ENCODE data around the gene GSK3A. TPM values are rescaled to one million over a fixed set of nuclear protein-coding genes. Genes with fewer than 3 reads are reported as not detected.

Gene GSK3A
- total and polyA plus RNA-seq, 9 of the 15 experiments (the other 6 are each of a cell fraction or from before 2014, with no cell fraction given), result 0.62 to 90.7 (median 33.3) TPM

- TF ChIP-seq, protein P1, sequence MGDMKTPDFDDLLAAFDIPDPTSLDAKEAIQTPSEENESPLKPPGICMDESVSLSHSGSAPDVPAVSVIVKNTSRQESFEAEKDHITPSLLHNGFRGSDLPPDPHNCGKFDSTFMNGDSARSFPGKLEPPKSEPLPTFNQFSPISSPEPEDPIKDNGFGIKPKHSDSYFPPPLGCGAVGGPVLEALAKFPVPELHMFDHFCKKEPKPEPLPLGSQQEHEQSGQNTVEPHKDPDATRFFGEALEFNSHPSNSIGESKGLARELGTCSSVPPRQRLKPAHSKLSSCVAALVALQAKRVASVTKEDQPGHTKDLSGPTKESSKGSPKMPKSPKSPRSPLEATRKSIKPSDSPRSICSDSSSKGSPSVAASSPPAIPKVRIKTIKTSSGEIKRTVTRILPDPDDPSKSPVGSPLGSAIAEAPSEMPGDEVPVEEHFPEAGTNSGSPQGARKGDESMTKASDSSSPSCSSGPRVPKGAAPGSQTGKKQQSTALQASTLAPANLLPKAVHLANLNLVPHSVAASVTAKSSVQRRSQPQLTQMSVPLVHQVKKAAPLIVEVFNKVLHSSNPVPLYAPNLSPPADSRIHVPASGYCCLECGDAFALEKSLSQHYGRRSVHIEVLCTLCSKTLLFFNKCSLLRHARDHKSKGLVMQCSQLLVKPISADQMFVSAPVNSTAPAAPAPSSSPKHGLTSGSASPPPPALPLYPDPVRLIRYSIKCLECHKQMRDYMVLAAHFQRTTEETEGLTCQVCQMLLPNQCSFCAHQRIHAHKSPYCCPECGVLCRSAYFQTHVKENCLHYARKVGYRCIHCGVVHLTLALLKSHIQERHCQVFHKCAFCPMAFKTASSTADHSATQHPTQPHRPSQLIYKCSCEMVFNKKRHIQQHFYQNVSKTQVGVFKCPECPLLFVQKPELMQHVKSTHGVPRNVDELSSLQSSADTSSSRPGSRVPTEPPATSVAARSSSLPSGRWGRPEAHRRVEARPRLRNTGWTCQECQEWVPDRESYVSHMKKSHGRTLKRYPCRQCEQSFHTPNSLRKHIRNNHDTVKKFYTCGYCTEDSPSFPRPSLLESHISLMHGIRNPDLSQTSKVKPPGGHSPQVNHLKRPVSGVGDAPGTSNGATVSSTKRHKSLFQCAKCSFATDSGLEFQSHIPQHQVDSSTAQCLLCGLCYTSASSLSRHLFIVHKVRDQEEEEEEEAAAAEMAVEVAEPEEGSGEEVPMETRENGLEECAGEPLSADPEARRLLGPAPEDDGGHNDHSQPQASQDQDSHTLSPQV (IDR thresholded peaks at IDR 0.05), result no peak
- no peak for TF ChIP-seq SMAD2 (IDR thresholded peaks at IDR 0.05; ENCODE audit: low read depth, low read length)
- TF ChIP-seq RAD21 (CRISPR knock-in tag; conservative IDR thresholded peaks at IDR 0.05 in 1 of 2, IDR thresholded peaks at IDR 0.05 in 1 of 2), result peak; percentile 58 to 80
- TF ChIP-seq CTBP1 (IDR thresholded peaks at IDR 0.05; ENCODE audit: borderline replicate concordance), result no peak
- no peak for TF ChIP-seq ZC3H4 (CRISPR knock-in tag; IDR thresholded peaks at IDR 0.05; ENCODE audit: borderline replicate concordance)
- 0 out of 4 replicates have a peak, but pooled peaks of 1 of the 2 experiments have one; percentile 35 for TF ChIP-seq MAZ (CRISPR knock-in tag; conservative IDR thresholded peaks at IDR 0.05 in 1 of 2, IDR thresholded peaks at IDR 0.05 in 1 of 2)
- no peak for TF ChIP-seq ILK (tag; IDR thresholded peaks at IDR 0.05; ENCODE audit: borderline replicate concordance, low read depth)
- no peak for TF ChIP-seq NR4A1 (CRISPR knock-in tag; IDR thresholded peaks at IDR 0.05)
- TF ChIP-seq NR4A1 (tag; IDR thresholded peaks at IDR 0.05), result no peak
- no peak for TF ChIP-seq NR2C2 (CRISPR knock-in tag; IDR thresholded peaks at IDR 0.05)
- no peak for TF ChIP-seq NR2C2 (tag; IDR thresholded peaks at IDR 0.05)
- no peak for TF ChIP-seq PHF8 (IDR thresholded peaks at IDR 0.05; ENCODE audit: borderline replicate concordance, low read length)
- TF ChIP-seq CUX1 (CRISPR knock-in tag; IDR thresholded peaks at IDR 0.05), result no peak
- TF ChIP-seq ZBTB2 (IDR thresholded peaks at IDR 0.05), result no peak
- TF ChIP-seq NR3C1 (CRISPR knock-in tag; IDR thresholded peaks at IDR 0.05), result no peak
Measured at GRCh38 chr19:42184401-42184861, 58.0 kb downstream of the GSK3A start (continued).
